Stimulated activated CD4-positive, alpha-beta T cell treated with anti-CD3 and anti-CD28 coated beads, Interleukin-2, amount 100 ng/mL, for 48 hours (primary cell): Measurements from ENCODE around the gene SYDE2.
A peak's percentile ranks its signal among the peaks of the same experiment; 100 is the strongest.
"Not testable (repeated sequence)": the region's sequence is repeated elsewhere in the genome, so short reads cannot be mapped to it uniquely, and the experiment has no call there.

Source experiments
- DNase-seq, 2 donors: peaks; one replicate each; pipeline ENCODE4 v3.0.0-alpha.2; 2020

Gene SYDE2

GRCh38 chr1:85200463-85201339 is at the start of gene SYDE2:
SYDE2 (minus strand) TSS chr1:85201016; CDS start chr1:85200996, 20 bp downstream.
- DNase-seq: peak; percentile 51 to 53

GRCh38 chr1:85249042-85249441 is 48.2 kb upstream of the SYDE2 start:
- not testable (repeated sequence) for DNase-seq

- no peak for DNase-seq
Observed at GRCh38 chr1:85245891-85246290, 45.1 kb upstream of the SYDE2 start.

GRCh38 chr1:85245456-85245855 is 44.6 kb upstream of the SYDE2 start:
- no peak for DNase-seq

GRCh38 chr1:85244271-85245061 is 43.6 kb upstream of the SYDE2 start:
- DNase-seq: no peak

- no peak for DNase-seq
Observed at GRCh38 chr1:85243372-85243771, 42.6 kb upstream of the SYDE2 start.

GRCh38 chr1:85240643-85241042 is 39.8 kb upstream of the SYDE2 start:
- no peak for DNase-seq

- no peak for DNase-seq
Observed at GRCh38 chr1:85240174-85240601, 39.4 kb upstream of the SYDE2 start.

- DNase-seq: no peak
Observed at GRCh38 chr1:85237613-85238012, 36.8 kb upstream of the SYDE2 start.

- no peak for DNase-seq
Observed at GRCh38 chr1:85230305-85230977, 29.6 kb upstream of the SYDE2 start.

GRCh38 chr1:85229574-85230097 is 28.8 kb upstream of the SYDE2 start:
- no peak for DNase-seq

GRCh38 chr1:85228972-85229371 is 28.2 kb upstream of the SYDE2 start:
- no peak for DNase-seq

GRCh38 chr1:85225624-85226380 is 25.0 kb upstream of the SYDE2 start:
- DNase-seq: no peak

- no peak for DNase-seq
Observed at GRCh38 chr1:85224734-85225623, 24.2 kb upstream of the SYDE2 start.

- no peak for DNase-seq
Observed at GRCh38 chr1:85224295-85224694, 23.5 kb upstream of the SYDE2 start.

GRCh38 chr1:85223334-85223733 is 22.5 kb upstream of the SYDE2 start:
- DNase-seq: no peak

GRCh38 chr1:85220756-85221201 is 20.0 kb upstream of the SYDE2 start:
- no peak for DNase-seq

GRCh38 chr1:85219853-85220610 is 19.2 kb upstream of the SYDE2 start:
- no peak for DNase-seq

- no peak for DNase-seq
Observed at GRCh38 chr1:85216697-85217096, 15.9 kb upstream of the SYDE2 start.

GRCh38 chr1:85214654-85215053 is 13.8 kb upstream of the SYDE2 start:
- no peak for DNase-seq
